LNCAP (cell line): ENCODE results near the gene SAMHD1.

Experiments
- TF ChIP-seq, protein P1 (sequence below): fragments of 450-650 bp; IDR thresholded peaks from 2 replicates; pipeline ENCODE4 v1.5.1; 2017; ENCODE audit warnings: mild to moderate bottlenecking

Gene SAMHD1

DNA sequence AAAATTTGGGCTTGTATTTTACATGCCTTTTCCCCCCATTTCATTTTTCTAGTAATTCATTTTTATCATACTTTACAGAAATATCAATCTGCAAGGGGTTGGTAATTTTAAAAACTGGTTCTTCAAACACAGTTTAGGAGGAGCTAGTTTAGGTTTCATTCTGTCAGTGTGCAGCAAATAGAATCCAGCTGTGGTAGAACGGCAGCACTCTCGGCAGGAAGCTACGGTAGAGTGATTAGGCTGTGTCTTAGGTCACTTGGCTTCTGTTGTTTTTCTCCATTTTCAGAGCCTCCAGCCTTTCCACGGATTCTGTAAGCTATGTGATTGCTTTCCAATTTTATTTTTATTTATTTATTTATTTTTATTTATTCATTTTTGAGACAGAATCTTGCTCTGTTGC lies 42.9 kb downstream of the SAMHD1 start:
- TF ChIP-seq, protein P1, sequence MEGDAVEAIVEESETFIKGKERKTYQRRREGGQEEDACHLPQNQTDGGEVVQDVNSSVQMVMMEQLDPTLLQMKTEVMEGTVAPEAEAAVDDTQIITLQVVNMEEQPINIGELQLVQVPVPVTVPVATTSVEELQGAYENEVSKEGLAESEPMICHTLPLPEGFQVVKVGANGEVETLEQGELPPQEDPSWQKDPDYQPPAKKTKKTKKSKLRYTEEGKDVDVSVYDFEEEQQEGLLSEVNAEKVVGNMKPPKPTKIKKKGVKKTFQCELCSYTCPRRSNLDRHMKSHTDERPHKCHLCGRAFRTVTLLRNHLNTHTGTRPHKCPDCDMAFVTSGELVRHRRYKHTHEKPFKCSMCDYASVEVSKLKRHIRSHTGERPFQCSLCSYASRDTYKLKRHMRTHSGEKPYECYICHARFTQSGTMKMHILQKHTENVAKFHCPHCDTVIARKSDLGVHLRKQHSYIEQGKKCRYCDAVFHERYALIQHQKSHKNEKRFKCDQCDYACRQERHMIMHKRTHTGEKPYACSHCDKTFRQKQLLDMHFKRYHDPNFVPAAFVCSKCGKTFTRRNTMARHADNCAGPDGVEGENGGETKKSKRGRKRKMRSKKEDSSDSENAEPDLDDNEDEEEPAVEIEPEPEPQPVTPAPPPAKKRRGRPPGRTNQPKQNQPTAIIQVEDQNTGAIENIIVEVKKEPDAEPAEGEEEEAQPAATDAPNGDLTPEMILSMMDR, result no peak

DNA sequence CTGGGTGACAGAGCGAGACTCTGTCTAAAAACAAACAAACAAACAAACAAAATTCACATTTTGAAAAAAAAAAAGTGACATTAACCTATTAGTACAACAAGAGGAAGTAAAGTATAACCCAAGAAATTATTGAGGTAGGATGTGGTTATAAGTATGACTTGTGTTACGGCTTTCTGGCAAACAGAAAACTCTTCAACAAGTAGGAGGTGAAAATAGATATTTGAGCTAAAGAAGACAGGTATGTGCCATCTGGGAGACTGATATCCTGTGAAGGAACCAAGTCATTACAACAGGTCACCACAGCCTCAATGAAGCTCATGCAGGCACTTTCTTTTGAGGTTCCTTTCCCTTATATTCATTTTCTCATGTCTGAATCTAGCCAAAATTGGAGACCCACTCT lies 46.8 kb downstream of the SAMHD1 start:
- TF ChIP-seq, protein P1, result no peak

GRCh38 chr20:36895036-36895435 lies 56.5 kb downstream of the SAMHD1 start:
- TF ChIP-seq, protein P1, result no peak

DNA sequence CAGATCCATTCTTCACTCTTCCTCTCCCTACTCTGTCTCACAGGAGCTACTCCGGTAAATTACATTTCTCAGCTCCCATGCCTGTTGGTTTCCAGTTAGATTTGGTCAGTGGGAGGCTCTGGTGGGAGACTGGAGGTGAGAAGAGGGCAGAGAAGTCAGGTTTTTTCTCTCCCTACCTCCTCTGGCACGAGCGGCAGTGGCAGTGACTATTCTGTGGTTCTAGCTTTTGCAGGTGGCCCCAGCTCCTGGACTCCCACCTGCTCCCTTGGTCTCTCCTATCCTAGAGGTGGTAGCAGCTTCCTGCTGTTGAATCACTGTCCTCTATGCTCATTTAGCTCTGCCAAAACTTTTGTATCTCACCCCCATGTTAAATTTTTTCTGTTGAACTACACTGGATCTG lies 57.7 kb downstream of the SAMHD1 start:
- TF ChIP-seq, protein P1, result no peak

DNA sequence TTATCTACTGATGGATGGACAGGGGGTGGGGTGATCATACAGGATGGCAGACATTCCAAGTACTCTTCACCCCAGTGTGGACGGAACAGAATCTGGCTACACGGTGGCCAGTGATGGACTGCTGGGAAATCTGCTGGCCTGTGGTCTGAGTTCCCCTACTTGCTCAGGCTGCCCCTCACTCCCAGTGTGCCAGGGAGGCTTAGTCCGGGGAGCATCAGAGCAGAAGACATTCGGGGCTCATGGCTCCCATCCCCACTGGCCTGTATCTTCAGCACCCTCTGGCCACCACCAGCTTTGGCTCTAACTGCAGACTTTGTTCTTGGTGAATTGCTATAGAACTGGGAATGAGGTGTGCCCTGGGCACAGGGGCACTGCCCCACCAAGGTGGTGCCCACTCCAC lies 60.3 kb downstream of the SAMHD1 start:
- TF ChIP-seq, protein P1, result no peak

DNA sequence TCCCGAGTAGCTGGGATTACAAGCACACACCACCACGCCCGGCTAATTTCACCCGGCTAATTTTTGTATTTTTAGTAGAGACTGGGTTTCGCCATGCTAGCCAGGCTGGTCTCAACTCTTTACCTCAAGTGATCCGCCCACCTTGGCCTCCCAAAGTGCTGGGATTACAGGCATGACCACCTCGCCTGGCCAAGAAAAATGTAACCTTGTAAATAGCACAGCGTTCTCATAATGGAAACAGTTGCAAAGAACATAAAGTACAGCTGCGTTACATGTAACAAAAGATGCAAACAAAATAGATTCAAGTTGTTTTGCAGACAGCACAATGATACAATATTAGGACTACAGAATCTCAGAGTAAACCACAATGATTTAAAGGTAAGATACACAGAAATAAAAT lies 60.9 kb downstream of the SAMHD1 start:
- TF ChIP-seq, protein P1, result no peak

DNA sequence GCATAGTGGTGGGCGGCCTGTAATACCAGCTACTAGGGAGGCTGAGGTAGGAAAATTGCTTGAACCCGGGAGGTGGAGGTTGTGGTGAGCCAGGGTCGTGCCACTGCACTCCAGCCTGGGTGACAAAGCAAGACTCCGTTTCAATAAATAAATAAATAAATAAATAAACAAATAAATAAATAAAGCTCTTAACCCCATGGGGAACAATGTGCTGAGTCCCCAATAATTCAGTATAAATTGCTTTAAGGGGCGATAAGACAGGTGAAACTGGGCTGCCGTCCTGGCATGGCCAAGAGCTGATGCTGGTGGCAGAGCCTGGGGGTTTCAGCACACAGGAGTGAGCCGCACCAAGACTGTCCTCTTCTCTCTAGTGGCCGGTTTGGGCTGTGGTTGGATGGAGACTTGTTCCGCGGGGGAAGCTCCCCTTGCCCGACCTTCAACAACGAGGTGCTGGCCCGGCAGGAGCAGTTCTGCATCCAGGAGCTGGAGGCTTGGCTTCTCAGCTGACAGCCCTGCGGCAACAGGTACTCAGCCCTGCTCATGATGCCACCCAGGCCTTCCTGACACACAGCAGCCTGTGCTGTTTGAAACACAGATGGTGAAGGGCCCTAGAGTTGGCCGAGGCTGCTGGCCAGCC lies 62.5 kb downstream of the SAMHD1 start:
- TF ChIP-seq, protein P1, result no peak

DNA sequence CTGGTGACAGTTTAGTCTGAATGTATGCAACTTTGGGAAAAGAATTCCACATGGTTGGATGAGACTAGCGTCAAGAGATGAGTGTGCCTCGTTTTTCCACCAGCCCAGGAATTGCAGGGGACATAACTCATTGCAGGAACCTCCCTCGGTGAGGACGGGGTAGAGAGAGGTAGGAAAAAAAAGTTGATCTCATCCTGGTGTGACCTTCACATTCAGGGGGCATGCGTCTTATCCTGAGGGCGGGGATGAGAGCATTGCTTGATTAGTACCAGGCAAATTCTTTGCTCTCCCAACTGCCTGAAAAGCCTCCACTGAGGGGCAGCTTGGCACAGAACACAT lies 63.8 kb downstream of the SAMHD1 start:
- TF ChIP-seq, protein P1, result no peak
